Trophoblast cell (in vitro differentiated cells and primary cell): ENCODE data around the gene DHDH.
"Not testable (repeated sequence)": the region's sequence is repeated elsewhere in the genome, so short reads cannot be mapped to it uniquely, and the experiment has no call there.

Experiments used
- DNase-seq, 2 donors: peaks; one replicate each; pipeline ENCODE4 v3.0.0-alpha.2; 2016
- H2AFZ ChIP-seq: 2 replicates; pipeline ENCODE4 v1.6.1; 2013; ENCODE audit warnings: low read length, moderate library complexity, mild to moderate bottlenecking; ENCODE audit not compliant: insufficient read depth, poor library complexity
- H2AK5ac ChIP-seq: 2 replicates; pipeline ENCODE4 v1.6.1; 2013; ENCODE audit warnings: mild to moderate bottlenecking, low read length
- H2BK120ac ChIP-seq: 2 replicates; pipeline ENCODE4 v1.6.1; 2013; ENCODE audit warnings: low read length, mild to moderate bottlenecking, moderate library complexity; ENCODE audit not compliant: insufficient read depth, poor library complexity
- H2BK12ac ChIP-seq: 2 replicates; pipeline ENCODE4 v1.6.1; 2013; ENCODE audit warnings: mild to moderate bottlenecking, low read length, moderate library complexity
- H2BK5ac ChIP-seq: 2 replicates; pipeline ENCODE4 v1.6.1; 2013; ENCODE audit warnings: low read length, low read depth, moderate library complexity, mild to moderate bottlenecking; ENCODE audit not compliant: poor library complexity
- H3K14ac ChIP-seq: 2 replicates; pipeline ENCODE4 v1.6.1; 2013; ENCODE audit warnings: mild to moderate bottlenecking, low read length
- H3K18ac ChIP-seq: 2 replicates; pipeline ENCODE4 v1.6.1; 2013; ENCODE audit warnings: mild to moderate bottlenecking, low read length
- H3K23ac ChIP-seq: 2 replicates; pipeline ENCODE4 v1.6.1; 2013; ENCODE audit warnings: low read length
- H3K27ac ChIP-seq: 2 replicates; pipeline ENCODE4 v1.5.1; 2013; ENCODE audit warnings: low read depth, mild to moderate bottlenecking, inconsistent platforms, low read length, moderate library complexity
- H3K27me3 ChIP-seq: 2 replicates; pipeline ENCODE4 v1.6.1; 2013; ENCODE audit warnings: inconsistent platforms, mild to moderate bottlenecking, low read length, moderate library complexity; ENCODE audit not compliant: insufficient read depth
- H3K36me3 ChIP-seq, 2 experiments: 1 replicate in 1 of 2; 2 replicates in 1 of 2; pipeline ENCODE4 v1.6.1; 2013; ENCODE audit warnings: low read length in 2 of 2, mild to moderate bottlenecking in 2 of 2, moderate library complexity in 1 of 2; ENCODE audit not compliant: insufficient read depth in 2 of 2, control insufficient read depth in 1 of 2
- H3K4ac ChIP-seq: 2 replicates; pipeline ENCODE4 v1.6.1; 2013; ENCODE audit warnings: low read depth, mild to moderate bottlenecking, low read length, moderate library complexity
- H3K4me1 ChIP-seq, 2 experiments: 1 replicate in 1 of 2; 2 replicates in 1 of 2; pipeline ENCODE4 v1.6.1; 2013; ENCODE audit warnings: low read length in 2 of 2, mild to moderate bottlenecking in 2 of 2, moderate library complexity in 1 of 2; ENCODE audit not compliant: insufficient read depth in 2 of 2, control insufficient read depth in 1 of 2
- H3K4me2 ChIP-seq: 2 replicates; pipeline ENCODE4 v1.6.1; 2013; ENCODE audit warnings: inconsistent platforms, mild to moderate bottlenecking, low read length, moderate library complexity
- H3K4me3 ChIP-seq: 2 replicates; pipeline ENCODE4 v1.5.1; 2013; ENCODE audit warnings: mild to moderate bottlenecking, low read depth, low read length, inconsistent platforms
- H3K79me1 ChIP-seq: one replicate; pipeline ENCODE4 v1.6.1; 2013; ENCODE audit warnings: low read length
- H3K79me2 ChIP-seq: 2 replicates; pipeline ENCODE4 v1.6.1; 2013; ENCODE audit warnings: low read length, mild to moderate bottlenecking; ENCODE audit not compliant: control insufficient read depth, insufficient read depth, poor library complexity
- H3K9ac ChIP-seq: 2 replicates; pipeline ENCODE4 v1.6.1; 2013; ENCODE audit warnings: mild to moderate bottlenecking, low read length
- H3K9me3 ChIP-seq: 2 replicates; pipeline ENCODE4 v1.6.1; 2013; ENCODE audit warnings: low read depth, mild to moderate bottlenecking, control low read depth, inconsistent platforms, low read length; ENCODE audit not compliant: insufficient read depth
- H4K12ac ChIP-seq: 2 replicates; pipeline ENCODE4 v1.6.1; 2013; ENCODE audit warnings: low read depth, mild to moderate bottlenecking, low read length, moderate library complexity
- H4K8ac ChIP-seq: 2 replicates; pipeline ENCODE4 v1.6.1; 2013; ENCODE audit warnings: low read depth, mild to moderate bottlenecking, low read length, moderate library complexity
- H4K91ac ChIP-seq: one replicate; pipeline ENCODE4 v1.6.1; 2013; ENCODE audit warnings: low read depth, mild to moderate bottlenecking, low read length, moderate library complexity
- WGBS: extraction: QIAGEN DNeasy Blood & Tissue Kit; methylation state at CpG from one replicate; pipeline ENCODE4 v1.1.7; 2013; ENCODE audit warnings: missing lambda C conversion rate; ENCODE audit not compliant: insufficient read length, insufficient coverage; ENCODE audit errors: extremely low coverage; 5-methylcytosine and 5-hydroxymethylcytosine counted together

The DHDH gene

DNA sequence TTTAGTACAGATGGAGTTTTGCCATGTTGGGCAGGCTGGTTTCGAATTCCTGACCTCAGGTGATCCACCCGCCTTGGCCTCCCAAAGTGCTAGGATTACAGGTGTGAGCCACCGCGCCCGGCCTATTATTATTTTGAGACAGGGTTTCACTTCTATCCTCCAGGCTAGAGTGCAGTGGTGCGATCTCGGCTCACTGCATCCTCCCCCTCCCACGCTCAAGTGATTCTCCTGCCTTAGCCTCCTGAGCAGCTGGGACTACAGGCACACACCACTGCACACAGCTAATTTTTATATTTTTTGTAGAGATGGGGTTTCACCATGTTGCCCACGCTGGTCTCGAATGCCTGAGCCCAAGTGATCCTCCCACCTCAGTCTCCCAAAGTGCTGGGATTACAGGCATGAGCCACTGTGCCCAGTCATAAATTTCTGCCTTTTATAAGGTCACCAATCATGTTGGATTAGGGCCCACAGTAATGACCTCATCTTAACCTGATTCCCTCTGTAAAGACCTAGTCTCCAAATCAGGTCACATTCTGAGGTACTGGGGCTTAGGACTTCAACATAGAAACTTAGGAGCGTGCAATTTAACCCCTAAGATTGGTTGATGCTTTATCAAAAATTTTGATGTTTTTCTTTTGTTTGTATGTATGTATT, 23.9 kb upstream of the DHDH start:
- not testable (repeated sequence) for H4K91ac ChIP-seq, H4K8ac ChIP-seq, H2BK120ac ChIP-seq, H3K4ac ChIP-seq, H2BK12ac ChIP-seq, H3K23ac ChIP-seq, H3K27ac ChIP-seq, H3K4me1 ChIP-seq, H3K9ac ChIP-seq, DNase-seq, H4K12ac ChIP-seq, H3K4me2 ChIP-seq, H3K4me3 ChIP-seq, H2AK5ac ChIP-seq, H2BK5ac ChIP-seq, H3K79me2 ChIP-seq, H3K14ac ChIP-seq, H3K27me3 ChIP-seq, H2AFZ ChIP-seq, H3K79me1 ChIP-seq, H3K18ac ChIP-seq, H3K9me3 ChIP-seq
- no CpG with 5 or more reads among the region's 11 CpGs for WGBS
- H3K36me3 ChIP-seq, result peaks cover 53 to 58% of the 10 kb centered on the region in 2 experiments

DNA sequence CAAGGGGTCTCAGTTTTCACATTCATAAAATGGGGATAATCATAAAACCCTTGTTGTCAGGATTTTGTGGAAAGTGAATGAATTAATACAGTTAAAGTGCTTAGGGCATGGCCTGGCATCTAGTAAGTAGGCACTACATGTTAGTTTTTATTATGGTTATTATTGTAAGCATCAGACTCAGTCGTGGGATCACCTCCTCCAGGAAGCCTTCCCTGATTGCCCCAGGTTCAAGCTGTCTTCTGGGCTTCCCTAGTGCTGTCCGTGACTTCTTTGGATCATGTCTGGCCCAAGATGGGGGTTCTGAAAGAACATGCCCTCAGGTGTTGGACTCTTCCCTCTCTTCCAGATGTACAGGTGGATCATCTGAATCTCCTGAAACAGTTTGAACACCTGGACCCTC, 22.7 kb upstream of the DHDH start:
- Histone ChIP-seq H3K4me3 (no peak overlapping the region), H3K79me1 (no peaks in the 10 kb centered on the region), H2BK5ac (no peak overlapping the region), H4K12ac (no peak overlapping the region), H3K9me3 (no peaks in the 10 kb centered on the region), H2BK12ac (no peak overlapping the region), H3K9ac (no peak overlapping the region), H3K4me1 (peaks cover 0 to 4% of the 10 kb centered on the region in 2 experiments), H4K91ac (no peak overlapping the region), H3K23ac (no peak overlapping the region), H3K36me3 (peaks cover 50 to 52% of the 10 kb centered on the region in 2 experiments), H3K79me2 (no peaks in the 10 kb centered on the region), H3K27me3 (no peaks in the 10 kb centered on the region), H3K14ac (no peak overlapping the region), H2BK120ac (no peak overlapping the region), H3K4ac (no peak overlapping the region), H2AFZ (no peak overlapping the region), H3K18ac (no peak overlapping the region), H4K8ac (no peak overlapping the region), H2AK5ac (no peak overlapping the region), H3K27ac (no peak overlapping the region), H3K4me2 (no peak overlapping the region)
- DNase-seq, result no peak
- WGBS, result no CpG with 5 or more reads among the region's 2 CpGs

DNA sequence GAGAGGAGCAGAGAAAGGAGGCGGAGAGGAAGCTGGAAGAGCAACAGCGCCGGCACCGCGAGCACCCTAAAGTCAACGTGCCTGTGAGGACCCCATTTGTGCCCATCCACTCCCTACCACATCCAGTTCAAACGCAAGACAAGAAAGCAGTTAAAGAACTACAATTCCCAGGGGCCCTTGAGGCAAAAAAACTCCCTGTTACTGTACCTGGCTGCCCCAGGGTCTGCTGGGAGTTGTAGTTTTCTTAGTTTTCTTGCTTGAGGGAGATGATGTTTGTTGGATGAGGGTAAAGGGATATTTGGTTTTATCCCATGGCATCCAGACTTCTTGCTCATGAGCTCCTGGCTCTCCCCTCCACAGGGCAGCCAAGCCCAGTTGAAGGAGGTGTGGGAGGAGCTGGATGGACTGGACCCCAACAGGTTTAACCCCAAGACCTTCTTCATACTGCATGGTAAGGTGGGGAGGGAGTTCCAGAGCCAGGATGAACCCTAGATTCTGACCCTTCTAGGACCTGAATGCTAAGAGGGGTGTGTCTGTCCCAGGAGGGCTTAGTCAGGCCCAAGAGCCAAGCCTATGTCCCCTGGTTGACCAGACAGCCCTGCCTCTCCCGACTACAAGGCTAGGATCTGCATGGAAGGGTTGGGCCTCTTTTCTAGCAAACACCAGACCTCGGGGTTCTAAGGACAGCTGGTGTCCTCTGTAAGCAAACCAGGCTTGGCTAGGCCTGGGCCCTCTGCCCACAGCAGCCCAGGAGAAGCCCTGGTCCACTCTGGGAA, 20.2 kb upstream of the DHDH start:
- Histone ChIP-seq H2BK5ac (no peak overlapping the region), H3K18ac (no peak overlapping the region), H3K27ac (no peak overlapping the region), H3K79me2 (no peaks in the 10 kb centered on the region), H3K36me3 (peaks cover 52 to 58% of the 10 kb centered on the region in 2 experiments), H2BK120ac (no peak overlapping the region), H3K4me1 (peaks cover 0 to 4% of the 10 kb centered on the region in 2 experiments), H3K9me3 (no peaks in the 10 kb centered on the region), H4K91ac (no peak overlapping the region), H3K79me1 (no peaks in the 10 kb centered on the region), H3K4me2 (no peak overlapping the region), H3K14ac (no peak overlapping the region), H3K4ac (no peak overlapping the region), H3K9ac (no peak overlapping the region), H2AK5ac (no peak overlapping the region), H4K12ac (peak overlapping the region; percentile 4), H3K23ac (no peak overlapping the region), H3K4me3 (no peak overlapping the region), H2AFZ (no peak overlapping the region), H2BK12ac (peak overlapping the region; percentile 24), H3K27me3 (no peaks in the 10 kb centered on the region), H4K8ac (peak overlapping the region; percentile 40)
- no CpG with 5 or more reads among the region's 9 CpGs for WGBS
- peak; percentile 55 to 76 for DNase-seq

DNA sequence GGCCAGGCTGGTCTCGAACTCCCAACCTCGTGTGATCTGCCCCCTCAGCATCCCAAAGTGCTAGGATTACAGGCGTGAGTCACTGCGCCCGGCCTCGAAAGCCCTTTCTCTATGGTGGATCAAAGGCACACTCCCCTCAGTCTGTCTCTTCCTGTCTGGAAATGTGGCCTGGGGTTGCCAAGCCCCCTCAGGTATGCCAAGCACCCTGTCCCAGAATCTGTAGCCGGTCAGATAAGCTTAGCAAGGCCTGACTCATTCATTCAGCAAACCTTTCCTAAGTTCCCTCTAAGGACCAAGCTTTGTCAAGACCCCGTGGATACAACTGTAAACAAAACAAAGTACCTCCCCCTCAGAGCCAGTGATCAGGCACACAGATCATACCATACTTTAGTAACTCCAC, 19.3 kb upstream of the DHDH start:
- H2BK12ac ChIP-seq, result no peak overlapping the region

More for the DNA sequence above, 19.3 kb upstream of the DHDH start:
- Histone ChIP-seq H3K4ac (no peak overlapping the region), H3K4me2 (no peak overlapping the region), H3K27ac (no peak overlapping the region), H3K79me2 (no peaks in the 10 kb centered on the region), H2AFZ (no peak overlapping the region), H3K9me3 (no peaks in the 10 kb centered on the region), H2BK120ac (no peak overlapping the region), H4K12ac (no peak overlapping the region), H2BK5ac (no peak overlapping the region), H3K36me3 (peaks cover 54 to 59% of the 10 kb centered on the region in 2 experiments), H3K79me1 (no peaks in the 10 kb centered on the region), H3K9ac (no peak overlapping the region), H3K27me3 (no peaks in the 10 kb centered on the region), H2AK5ac (no peak overlapping the region), H3K14ac (no peak overlapping the region), H3K18ac (no peak overlapping the region), H3K4me1 (peaks cover 0 to 4% of the 10 kb centered on the region in 2 experiments), H3K23ac (no peak overlapping the region), H4K91ac (no peak overlapping the region), H4K8ac (no peak overlapping the region), H3K4me3 (no peak overlapping the region)
- no CpG with 5 or more reads among the region's 8 CpGs for WGBS
- DNase-seq, result peak; percentile 84 to 92
